H9 (cell line): ENCODE measurements around the gene IDNK. TPM values are rescaled to one million over a fixed set of nuclear protein-coding genes. Genes with fewer than 3 reads are reported as not detected.

ENCODE experiments used
- DNase-seq: peaks from one replicate; pipeline ENCODE4 v3.0.0-alpha.2; 2017
- H2AFZ ChIP-seq: one replicate; pipeline ENCODE4 v1.6.1; 2013; ENCODE audit warnings: mild to moderate bottlenecking, low read length, control low read depth, moderate library complexity
- H2AK5ac ChIP-seq: 2 replicates; pipeline ENCODE4 v1.6.1; 2013; ENCODE audit warnings: low read length, control low read depth, mixed read lengths; ENCODE audit not compliant: insufficient read length
- H2BK120ac ChIP-seq: one replicate; pipeline ENCODE4 v1.6.1; 2013; ENCODE audit warnings: low read depth, mild to moderate bottlenecking, low read length, control low read depth, inconsistent platforms; ENCODE audit not compliant: poor library complexity, severe bottlenecking
- H2BK12ac ChIP-seq: 2 replicates; pipeline ENCODE4 v1.6.1; 2013; ENCODE audit warnings: low read length, control low read depth, mixed read lengths, low read depth; ENCODE audit not compliant: insufficient read length
- H2BK15ac ChIP-seq: 2 replicates; pipeline ENCODE4 v1.6.1; 2013; ENCODE audit warnings: low read depth, low read length, control low read depth
- H2BK20ac ChIP-seq: one replicate; pipeline ENCODE4 v1.6.1; 2013; ENCODE audit warnings: low read depth, mild to moderate bottlenecking, low read length, control low read depth, inconsistent platforms; ENCODE audit not compliant: poor library complexity, severe bottlenecking
- H2BK5ac ChIP-seq: 2 replicates; pipeline ENCODE4 v1.6.1; 2013; ENCODE audit warnings: low read length, control low read depth, mixed read lengths; ENCODE audit not compliant: insufficient read length
- H3K14ac ChIP-seq: 2 replicates; pipeline ENCODE4 v1.6.1; 2013; ENCODE audit warnings: low read length, control low read depth; ENCODE audit not compliant: insufficient read depth
- H3K18ac ChIP-seq: 2 replicates; pipeline ENCODE4 v1.6.1; 2013; ENCODE audit warnings: low read depth, mild to moderate bottlenecking, mixed read lengths, low read length, control low read depth; ENCODE audit not compliant: insufficient read length
- H3K23ac ChIP-seq: 2 replicates; pipeline ENCODE4 v1.6.1; 2013; ENCODE audit warnings: low read length, control low read depth, mixed read lengths, low read depth; ENCODE audit not compliant: insufficient read length
- H3K23me2 ChIP-seq: 2 replicates; pipeline ENCODE4 v1.6.1; 2013; ENCODE audit warnings: low read depth, mild to moderate bottlenecking, mixed read lengths, low read length, control low read depth; ENCODE audit not compliant: insufficient read length, poor library complexity, severe bottlenecking
- H3K27ac ChIP-seq: 2 replicates; pipeline ENCODE4 v1.5.1; 2013; ENCODE audit warnings: low read length, control low read depth, mixed read lengths, low read depth; ENCODE audit not compliant: insufficient read length
- H3K27me3 ChIP-seq: 2 replicates; pipeline ENCODE4 v1.6.1; 2013; ENCODE audit warnings: low read length, control low read depth, inconsistent platforms; ENCODE audit not compliant: insufficient read depth
- H3K4ac ChIP-seq: 2 replicates; pipeline ENCODE4 v1.6.1; 2013; ENCODE audit warnings: low read depth, mild to moderate bottlenecking, control low read depth, inconsistent platforms, low read length, moderate library complexity
- H3K4me1 ChIP-seq: 2 replicates; pipeline ENCODE4 v1.6.1; 2013; ENCODE audit warnings: low read length, control low read depth, inconsistent platforms; ENCODE audit not compliant: insufficient read depth
- H3K4me2 ChIP-seq: 2 replicates; pipeline ENCODE4 v1.6.1; 2013; ENCODE audit warnings: low read length, control low read depth, mixed read lengths; ENCODE audit not compliant: insufficient read length, insufficient read depth
- H3K56ac ChIP-seq: 2 replicates; pipeline ENCODE4 v1.6.1; 2013; ENCODE audit warnings: low read depth, mild to moderate bottlenecking, mixed read lengths, low read length, control low read depth; ENCODE audit not compliant: insufficient read length
- H3K79me1 ChIP-seq: 2 replicates; pipeline ENCODE4 v1.6.1; 2013; ENCODE audit warnings: low read depth, mild to moderate bottlenecking, moderate library complexity, low read length, control low read depth, inconsistent platforms; ENCODE audit not compliant: insufficient read depth, poor library complexity, severe bottlenecking
- H3K79me2 ChIP-seq: 2 replicates; pipeline ENCODE4 v1.6.1; 2013; ENCODE audit warnings: low read length, control low read depth, inconsistent platforms; ENCODE audit not compliant: insufficient read depth
- H3K9ac ChIP-seq: 2 replicates; pipeline ENCODE4 v1.6.1; 2013; ENCODE audit warnings: low read length, control low read depth, mixed read lengths; ENCODE audit not compliant: insufficient read length; ENCODE audit errors: extremely low read depth
- H3K9me3 ChIP-seq: one replicate; pipeline ENCODE4 v1.6.1; 2013; ENCODE audit warnings: low read depth, low read length, inconsistent platforms; ENCODE audit not compliant: control insufficient read depth
- H3T11ph ChIP-seq: one replicate; pipeline ENCODE4 v1.6.1; 2013; ENCODE audit warnings: mild to moderate bottlenecking, low read length, control low read depth, inconsistent platforms
- H4K20me1 ChIP-seq: one replicate; pipeline ENCODE4 v1.6.1; 2013; ENCODE audit not compliant: control insufficient read depth, insufficient read length, insufficient read depth
- H4K5ac ChIP-seq: 2 replicates; pipeline ENCODE4 v1.6.1; 2013; ENCODE audit warnings: low read depth, mild to moderate bottlenecking, mixed read lengths, low read length, control low read depth; ENCODE audit not compliant: insufficient read length
- H4K8ac ChIP-seq: replicated peaks from 2 replicates; pipeline ENCODE4 v1.6.1; 2013; ENCODE audit warnings: low read length, control low read depth, mixed read lengths, low read depth; ENCODE audit not compliant: insufficient read length
- H4K91ac ChIP-seq: 2 replicates; pipeline ENCODE4 v1.6.1; 2013; ENCODE audit warnings: low read depth, mild to moderate bottlenecking, moderate library complexity, mixed read lengths, low read length, control low read depth; ENCODE audit not compliant: insufficient read length
- H3K27ac Mint-ChIP-seq, 3 experiments: 2 replicates in 2 of 3; 3 replicates in 1 of 3; pipeline ENCODE4 v1.8.0; 2020 to 2021; ENCODE audit warnings: mixed read lengths in 3 of 3, mild to moderate bottlenecking in 1 of 3, moderate library complexity in 1 of 3
- H3K27me3 Mint-ChIP-seq: 2 replicates; pipeline ENCODE4 v1.8.0; 2021; ENCODE audit warnings: low read depth, mild to moderate bottlenecking, moderate library complexity, mixed read lengths
- H3K36me3 Mint-ChIP-seq, 3 experiments: 2 replicates in 2 of 3; 3 replicates in 1 of 3; pipeline ENCODE4 v1.8.0; 2020 to 2021; ENCODE audit warnings: low read depth in 3 of 3, mixed read lengths in 3 of 3; ENCODE audit not compliant: insufficient read depth in 1 of 3
- H3K4me1 Mint-ChIP-seq, 2 experiments: 2 replicates each; pipeline ENCODE4 v1.8.0; 2020; ENCODE audit warnings: mixed read lengths in 2 of 2
- H3K4me3 Mint-ChIP-seq, 2 experiments: 2 replicates in 1 of 2; 3 replicates in 1 of 2; pipeline ENCODE4 v1.8.0; 2020 to 2021; ENCODE audit warnings: mild to moderate bottlenecking in 2 of 2, mixed read lengths in 2 of 2, moderate library complexity in 1 of 2
- H3K9me3 Mint-ChIP-seq, 2 experiments: 2 replicates in 1 of 2; 3 replicates in 1 of 2; pipeline ENCODE4 v1.8.0; 2020; ENCODE audit warnings: mild to moderate bottlenecking in 2 of 2, mixed read lengths in 2 of 2, moderate library complexity in 1 of 2
- CTCF ChIP-seq: fragments of 200-600 bp; sonication (generic); conservative IDR thresholded peaks from 3 replicates; pipeline ENCODE4 v1.8.0; 2021; ENCODE audit warnings: antibody characterized with exemption, mild to moderate bottlenecking
- WGBS: extraction: QIAGEN DNeasy Blood & Tissue Kit; methylation state at CpG from one replicate; pipeline ENCODE4 v1.1.7; 2013; ENCODE audit warnings: missing lambda C conversion rate, low lambda C conversion rate, mixed read lengths; ENCODE audit not compliant: insufficient read length; ENCODE audit errors: extremely low coverage; 5-methylcytosine and 5-hydroxymethylcytosine counted together
- total RNA-seq: library from RNA; stranded (reverse); gene quantifications from 2 replicates; pipeline ENCODE4 v1.2.1, GENCODE V29; 2021

Gene IDNK
- total RNA-seq, 1 experiment from 2014 or later = 1.4 TPM

- H3K9me3 Mint-ChIP-seq = no peaks in the 10 kb centered on the region
- H3K4me3 Mint-ChIP-seq = peak overlapping the region in 1 of 2 experiments; percentile 66; a peak in 2 of 5 replicates
- peak; percentile 89 for DNase-seq
- H3K9ac ChIP-seq = no peak overlapping the region
- peaks cover 31 to 39% of the 10 kb centered on the region in 2 experiments for H3K4me1 Mint-ChIP-seq
- no peak overlapping the region for H2BK20ac ChIP-seq
- H2AK5ac ChIP-seq = no peak overlapping the region
- H3K9me3 ChIP-seq = no peaks in the 10 kb centered on the region
- H3K4me1 ChIP-seq = no peaks in the 10 kb centered on the region
- no peak overlapping the region for H3K23ac ChIP-seq
- H3K4ac ChIP-seq = no peak overlapping the region
- no peak overlapping the region for H4K91ac ChIP-seq
- TF ChIP-seq CTCF = no peak
- H3K79me2 ChIP-seq = no peaks in the 10 kb centered on the region
- no peak overlapping the region for H3K4me2 ChIP-seq
- H3K27ac ChIP-seq = no peak overlapping the region
- whole genome bisulfite sequencing = no CpG with 5 or more reads among the region's 11 CpGs
- H3K14ac ChIP-seq = no peak overlapping the region
- no peak overlapping the region for H2BK120ac ChIP-seq
- H3K18ac ChIP-seq = no peak overlapping the region
- H3K27me3 ChIP-seq = no peaks in the 10 kb centered on the region
- no peak overlapping the region for H4K8ac ChIP-seq
- no peaks in the 10 kb centered on the region for H3K79me1 ChIP-seq
- H2AFZ ChIP-seq = no peak overlapping the region
- H2BK5ac ChIP-seq = no peak overlapping the region
- peaks cover 0 to 5% (median 4%) of the 10 kb centered on the region in 3 experiments; a peak in 4 of 7 replicates for H3K36me3 Mint-ChIP-seq
- no peak overlapping the region for H2BK15ac ChIP-seq
- no peak overlapping the region for H4K5ac ChIP-seq
- no peak overlapping the region for H2BK12ac ChIP-seq
- H3K23me2 ChIP-seq = no peaks in the 10 kb centered on the region
- no peak overlapping the region for H3K56ac ChIP-seq
- H3K27ac Mint-ChIP-seq = peak overlapping the region in 2 of 3 experiments; percentile 11 to 27; a peak in 2 of 7 replicates
- peaks cover 2% of the 10 kb centered on the region for H3K27me3 Mint-ChIP-seq
- H4K20me1 ChIP-seq = no peaks in the 10 kb centered on the region
- H3T11ph ChIP-seq = no peak overlapping the region
Observed at GRCh38 chr9:83630938-83631457, 8.1 kb downstream of the IDNK start.
